ENCODE results near the gene CELF4. TPM values are rescaled to one million over a fixed set of nuclear protein-coding genes. Genes with fewer than 3 reads are reported as not detected.

The CELF4 gene
- polyA plus RNA-seq, 1 experiment: not detected

DNA sequence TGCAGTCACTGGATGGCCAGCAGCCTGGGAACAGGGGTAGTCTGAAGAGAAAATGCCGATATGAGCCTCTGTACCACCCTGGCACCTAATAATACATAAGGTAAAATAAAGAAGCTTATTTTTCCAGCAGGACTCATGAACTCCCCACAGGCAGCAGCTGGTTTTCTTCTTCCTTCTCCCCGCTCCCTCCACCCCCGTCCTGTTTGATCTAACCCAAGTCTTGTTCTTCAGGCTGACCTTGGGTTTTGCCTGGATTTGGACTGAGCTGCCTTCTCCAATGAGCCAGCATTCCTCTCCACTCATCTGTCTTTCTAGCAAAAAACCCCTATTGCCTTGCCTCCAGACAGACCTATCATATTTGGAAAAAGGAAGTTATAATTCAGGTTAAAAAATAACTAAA lies 111.8 kb downstream of the CELF4 start:
- no peak overlapping the region for H3K27ac ChIP-seq (ENCODE audit: low read depth, low read length)
- DNase-seq (ENCODE audit: low read depth, low spot score): no peak
- peaks cover 15% of the 10 kb centered on the region for H3K27me3 ChIP-seq (ENCODE audit: control insufficient read depth, insufficient read depth, low read length)
- CTCF ChIA-PET: interaction anchor here (0.8 kb wide), 1 partner anchor 85 kb away, joined by 3 read pairs; no protein-coding TSS in a partner anchor
- no peak for TF ChIP-seq CTCF (IDR thresholded peaks at IDR 0.05; ENCODE audit: low read depth, low read length)
- POLR2A ChIA-PET: no interaction called here
- no peaks in the 10 kb centered on the region for H3K9me3 ChIP-seq (ENCODE audit: control insufficient read depth, insufficient read depth, low read length)
- H3K4me3 ChIP-seq (ENCODE audit: low read depth, low read length): no peak overlapping the region

DNA sequence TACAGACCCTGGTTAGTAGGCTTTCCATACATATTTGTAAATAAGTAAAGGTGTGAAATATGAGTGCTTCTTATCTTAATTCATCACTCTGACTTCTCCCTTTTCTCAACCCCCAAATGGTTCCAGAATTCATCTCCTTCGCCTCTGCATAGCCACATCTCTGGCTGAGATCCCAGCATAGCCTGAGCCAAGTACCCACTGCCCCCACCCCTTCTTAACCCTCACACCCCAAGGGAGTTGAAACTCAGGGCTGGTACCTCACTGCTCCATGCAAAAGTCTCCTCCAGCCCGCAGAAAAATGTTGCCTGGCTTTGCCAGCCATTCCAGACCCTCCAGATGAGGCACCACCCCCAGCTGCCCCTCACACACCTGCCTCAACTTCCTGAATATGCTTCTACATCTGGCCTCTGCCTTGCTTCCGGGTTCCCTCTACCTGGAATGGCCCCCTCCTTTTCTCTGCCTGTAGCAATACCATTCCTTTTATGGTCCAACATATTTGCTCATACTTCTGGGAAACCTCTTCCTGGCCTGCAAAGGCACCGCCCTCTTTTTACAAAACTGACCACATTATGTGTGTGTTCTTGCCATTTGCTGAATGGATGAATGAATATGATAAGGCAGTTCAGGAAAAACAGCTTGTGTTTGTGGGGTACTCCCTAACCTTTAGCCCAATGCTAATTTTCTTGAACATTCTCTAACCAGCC lies 112.8 kb downstream of the CELF4 start:
- DNase-seq (ENCODE audit: low read depth, low spot score): no peak
- CTCF ChIA-PET: no interaction called here
- POLR2A ChIA-PET: no interaction called here
- Histone ChIP-seq H3K27me3 (ENCODE audit: control insufficient read depth, insufficient read depth, low read length) (peaks cover 15% of the 10 kb centered on the region), H3K4me3 (ENCODE audit: low read depth, low read length) (no peak overlapping the region), H3K9me3 (ENCODE audit: control insufficient read depth, insufficient read depth, low read length) (no peaks in the 10 kb centered on the region), H3K27ac (ENCODE audit: low read depth, low read length) (no peak overlapping the region)
- no peak for TF ChIP-seq CTCF (IDR thresholded peaks at IDR 0.05; ENCODE audit: low read depth, low read length)

DNA sequence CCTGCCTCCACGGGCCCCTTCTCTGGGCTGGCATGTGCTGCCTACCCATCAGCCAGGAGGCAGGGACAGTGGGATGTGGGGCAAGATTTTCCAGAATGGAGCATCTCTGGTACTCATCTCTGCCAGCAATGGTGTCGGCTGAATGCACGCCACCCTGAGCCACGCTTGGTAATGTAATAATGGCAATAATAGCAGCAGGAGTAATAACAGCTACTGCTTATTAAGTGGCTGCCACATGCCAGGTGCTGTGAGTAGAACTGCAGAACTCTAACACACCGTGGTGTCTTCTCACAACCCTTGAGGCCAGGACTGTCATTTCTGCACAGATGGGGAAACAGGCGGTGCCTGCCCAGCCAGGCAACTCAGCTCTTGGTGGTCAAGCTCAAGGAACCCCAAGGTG lies 113.6 kb downstream of the CELF4 start:
- no peak for DNase-seq (ENCODE audit: low read depth, low spot score)
- no peak for TF ChIP-seq CTCF (IDR thresholded peaks at IDR 0.05; ENCODE audit: low read depth, low read length)
- ChIA-PET POLR2A (no interaction called here), CTCF (no interaction called here)
- Histone ChIP-seq H3K4me3 (ENCODE audit: low read depth, low read length) (no peak overlapping the region), H3K27me3 (ENCODE audit: control insufficient read depth, insufficient read depth, low read length) (peaks cover 20% of the 10 kb centered on the region), H3K9me3 (ENCODE audit: control insufficient read depth, insufficient read depth, low read length) (no peaks in the 10 kb centered on the region), H3K27ac (ENCODE audit: low read depth, low read length) (no peak overlapping the region)

DNA sequence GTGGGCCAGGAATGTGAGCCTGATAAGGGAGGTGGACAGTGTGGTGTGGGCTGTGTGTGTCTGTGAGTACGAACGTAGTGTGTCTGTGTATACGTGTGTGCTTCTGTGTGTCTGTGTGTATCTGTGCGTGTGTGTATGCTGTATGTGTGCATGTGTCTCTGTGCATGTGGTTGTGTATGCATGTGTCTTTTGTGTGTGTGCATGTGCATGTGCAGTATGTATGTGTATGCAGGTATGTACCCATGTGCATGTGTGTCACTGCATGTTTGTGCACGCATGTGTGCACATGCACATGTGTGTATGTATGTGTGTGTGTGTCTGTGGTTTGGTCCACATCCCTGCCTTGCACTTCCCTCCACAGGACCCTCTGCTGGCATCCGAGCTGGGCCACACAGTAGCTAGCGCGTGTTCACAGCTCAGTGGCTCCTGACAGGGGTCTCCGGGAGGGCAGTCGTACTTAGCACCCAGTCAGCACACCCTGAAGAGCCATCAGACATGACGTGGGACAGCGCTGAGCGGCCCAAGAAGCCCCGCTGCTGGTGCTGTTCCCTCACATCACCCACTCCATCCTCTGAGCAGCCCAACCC lies 114.3 kb downstream of the CELF4 start:
- no peak for DNase-seq (ENCODE audit: low read depth, low spot score)
- no peak for TF ChIP-seq CTCF (IDR thresholded peaks at IDR 0.05; ENCODE audit: low read depth, low read length)
- H3K27ac ChIP-seq (ENCODE audit: low read depth, low read length): no peak overlapping the region
- CTCF ChIA-PET: no interaction called here
- H3K27me3 ChIP-seq (ENCODE audit: control insufficient read depth, insufficient read depth, low read length): peaks cover 20% of the 10 kb centered on the region
- no peaks in the 10 kb centered on the region for H3K9me3 ChIP-seq (ENCODE audit: control insufficient read depth, insufficient read depth, low read length)
- POLR2A ChIA-PET: no interaction called here
- no peak overlapping the region for H3K4me3 ChIP-seq (ENCODE audit: low read depth, low read length)

DNA sequence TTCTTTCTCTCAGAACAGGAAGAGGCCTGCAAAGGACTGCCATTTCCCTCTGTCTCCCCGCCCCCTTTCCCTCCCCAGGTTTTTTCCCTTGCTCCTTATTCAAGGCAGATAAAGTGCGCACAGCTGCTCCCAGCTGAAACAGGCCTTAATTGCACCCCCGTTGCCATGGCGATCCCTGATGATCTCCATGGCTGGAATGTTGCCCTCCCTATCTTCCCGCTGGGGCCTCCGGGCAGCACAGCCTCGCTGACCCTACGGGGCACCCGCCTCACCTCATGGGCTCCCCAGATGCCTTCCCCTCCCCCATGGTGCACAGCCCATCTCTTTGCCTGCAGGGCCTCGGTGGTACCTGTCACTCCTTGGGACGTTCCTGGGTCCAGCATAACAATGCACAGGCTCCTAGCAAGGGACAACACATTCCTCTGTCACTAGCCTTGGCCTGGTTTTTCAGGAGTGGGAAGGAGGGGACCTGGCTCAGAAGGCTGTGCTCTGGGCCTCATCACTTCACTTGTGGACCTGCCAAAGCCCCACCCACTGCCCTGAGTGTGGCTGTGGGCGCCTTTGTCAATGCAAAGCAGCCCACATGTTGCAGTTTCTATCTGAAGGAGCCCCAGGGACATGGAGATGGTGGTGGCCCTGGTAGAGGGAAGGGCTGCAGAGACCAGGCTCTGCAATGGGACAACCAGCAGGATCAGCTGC lies 115.0 kb downstream of the CELF4 start:
- TF ChIP-seq CTCF (IDR thresholded peaks at IDR 0.05; ENCODE audit: low read depth, low read length): no peak
- DNase-seq (ENCODE audit: low read depth, low spot score): no peak
- Histone ChIP-seq H3K9me3 (ENCODE audit: control insufficient read depth, insufficient read depth, low read length) (no peaks in the 10 kb centered on the region), H3K27me3 (ENCODE audit: control insufficient read depth, insufficient read depth, low read length) (peaks cover 22% of the 10 kb centered on the region), H3K27ac (ENCODE audit: low read depth, low read length) (no peak overlapping the region), H3K4me3 (ENCODE audit: low read depth, low read length) (no peak overlapping the region)
- POLR2A ChIA-PET: no interaction called here
- CTCF ChIA-PET: no interaction called here

All from AG04450 (cell line).